Measurements from ENCODE around the gene HERPUD1.

Gene HERPUD1

DNA sequence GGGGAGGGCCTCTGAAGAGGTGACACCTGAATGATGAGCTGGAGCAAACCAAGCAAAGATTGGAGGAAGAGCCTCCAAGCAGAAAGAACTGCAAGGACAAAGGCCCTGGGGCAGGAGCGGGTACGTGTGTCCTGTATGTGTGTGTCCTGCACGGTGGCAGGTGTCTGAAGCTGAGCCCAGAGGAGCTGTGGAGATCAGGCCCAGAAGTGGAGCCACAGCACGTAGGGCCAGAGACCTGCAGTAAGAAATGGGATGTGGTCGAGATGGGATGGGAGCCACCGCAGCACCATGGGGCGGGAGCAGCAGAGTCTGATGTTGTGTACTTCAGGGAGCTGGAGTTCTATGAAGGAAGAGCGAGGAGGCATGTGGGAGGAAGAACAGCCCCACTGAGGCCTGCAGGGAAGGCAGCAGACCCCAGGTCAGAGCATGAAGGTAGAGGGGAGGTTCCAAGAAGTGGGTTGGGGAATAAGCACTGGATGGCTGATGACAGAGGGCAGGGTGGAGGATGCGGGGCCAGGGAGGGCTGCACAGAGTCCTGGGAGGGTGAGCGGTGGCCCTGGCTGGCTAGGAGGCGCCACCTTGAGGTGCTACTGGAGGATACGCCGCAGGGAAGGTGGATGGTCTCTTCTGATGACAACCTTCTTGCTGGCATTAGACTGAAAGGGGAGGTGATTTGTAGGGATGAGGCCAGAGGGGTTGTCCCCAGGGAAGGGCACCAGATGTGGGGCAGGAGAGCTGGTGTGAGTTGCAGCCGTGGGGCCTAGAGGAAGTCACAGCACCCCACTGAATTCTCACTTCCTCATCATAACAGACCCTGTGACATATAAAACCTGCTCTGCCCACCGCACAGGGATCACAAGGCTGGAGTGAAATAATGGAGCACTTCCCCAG, 19.2 kb downstream of the HERPUD1 start:
- in situ Hi-C loops (cut with MboI; ENCODE audit: low sequenced_read_pairs), result loop anchor here (25.0 kb wide), 1 partner anchor 211 kb away; no protein-coding TSS in a partner anchor

DNA sequence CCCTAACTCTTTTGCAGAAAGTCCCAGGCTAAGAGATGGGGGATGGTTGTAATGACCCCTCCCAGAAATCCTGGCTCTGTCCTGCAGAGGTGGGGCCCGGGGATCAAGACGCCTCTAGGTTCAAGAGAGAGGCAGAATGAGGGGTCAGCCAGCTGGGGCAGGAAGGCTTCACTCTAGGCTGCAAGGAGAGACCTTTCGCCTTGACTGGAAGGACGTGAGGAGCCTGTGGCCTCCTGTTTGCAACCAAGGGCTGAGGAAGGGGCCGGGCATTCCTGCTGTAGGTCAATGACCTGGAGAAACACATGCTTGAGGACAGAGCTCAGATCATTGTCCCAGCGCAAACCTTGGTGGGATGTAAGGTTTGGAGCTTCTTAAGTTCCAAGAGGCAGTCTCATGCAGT, 21.1 kb downstream of the HERPUD1 start:
- in situ Hi-C loops (cut with MboI; ENCODE audit: low sequenced_read_pairs), result loop anchor here (25.0 kb wide), 1 partner anchor 209 kb away; no protein-coding TSS in a partner anchor

DNA sequence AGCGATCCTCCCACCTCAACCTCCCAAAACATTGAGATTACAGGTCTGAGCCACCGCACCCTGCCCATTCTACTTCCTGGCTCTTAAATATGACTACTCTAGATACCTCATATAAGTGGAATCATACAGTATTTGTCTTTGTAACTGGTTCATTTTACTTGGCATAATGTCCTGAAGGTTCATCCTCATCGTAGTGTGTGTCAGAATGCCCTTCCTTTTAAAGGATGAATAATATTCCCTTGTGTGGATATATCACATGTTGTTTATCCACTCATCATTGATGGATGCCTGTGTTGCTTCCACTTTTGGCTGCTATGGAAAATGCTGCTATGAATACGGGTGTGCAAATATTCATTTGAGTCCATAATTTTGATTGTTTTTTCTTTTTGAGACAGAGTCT, 24.1 kb downstream of the HERPUD1 start:
- in situ Hi-C loops (cut with MboI; ENCODE audit: low sequenced_read_pairs), result loop anchor here (25.0 kb wide), 1 partner anchor 206 kb away; no protein-coding TSS in a partner anchor

DNA sequence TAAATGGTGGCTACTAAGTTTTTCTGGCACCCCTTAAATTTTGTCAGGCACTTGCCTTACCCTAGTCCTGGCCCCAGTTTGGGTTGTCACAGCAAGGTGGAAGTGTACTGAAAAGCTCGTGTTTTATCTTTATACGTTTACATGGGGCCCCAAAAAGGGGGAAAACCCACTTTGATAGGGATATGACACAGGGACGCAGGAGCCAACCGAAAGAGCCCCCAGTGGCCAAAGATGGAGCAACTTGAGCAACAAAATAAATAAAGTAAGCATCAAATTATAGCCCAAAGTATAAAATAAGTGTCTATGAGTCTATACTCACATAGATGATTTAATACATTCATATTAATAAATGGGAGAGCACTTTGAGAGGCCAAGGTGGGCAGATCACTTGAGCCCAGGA, 24.8 kb downstream of the HERPUD1 start:
- in situ Hi-C loops (cut with MboI; ENCODE audit: low sequenced_read_pairs), result loop anchor here (25.0 kb wide), 1 partner anchor 206 kb away; no protein-coding TSS in a partner anchor

DNA sequence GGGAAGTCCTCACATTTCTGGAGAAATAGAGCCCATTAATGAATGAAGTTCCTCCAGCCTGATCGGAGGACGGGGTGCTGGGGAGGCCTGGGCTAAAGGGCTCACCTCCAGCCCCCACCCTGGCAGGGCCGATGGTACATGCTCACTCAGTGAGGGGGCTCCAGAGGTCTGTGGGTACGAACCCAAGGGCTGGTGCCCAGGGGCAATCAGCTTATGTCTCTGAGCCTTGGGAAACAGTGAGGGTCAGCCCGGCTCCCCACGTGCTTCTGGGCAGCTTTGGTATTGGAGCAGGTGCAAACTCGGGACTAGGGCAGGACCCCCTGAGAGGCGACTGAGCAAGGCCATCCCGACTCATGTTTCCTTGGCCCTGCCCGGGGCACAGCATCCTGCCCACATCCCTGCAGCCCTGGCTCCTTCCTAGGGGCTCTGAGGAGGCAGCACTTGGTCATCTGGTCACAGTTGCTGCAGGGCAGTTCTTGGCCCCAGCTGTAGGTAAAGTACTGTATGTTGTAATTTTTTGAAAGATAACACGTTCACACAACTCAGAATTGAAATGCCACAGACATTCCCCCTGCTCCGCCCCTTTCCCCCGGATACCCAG, 28.8 kb downstream of the HERPUD1 start:
- in situ Hi-C loops (cut with MboI; ENCODE audit: low sequenced_read_pairs), result loop anchor here (25.0 kb wide), 1 partner anchor 202 kb away; no protein-coding TSS in a partner anchor

DNA sequence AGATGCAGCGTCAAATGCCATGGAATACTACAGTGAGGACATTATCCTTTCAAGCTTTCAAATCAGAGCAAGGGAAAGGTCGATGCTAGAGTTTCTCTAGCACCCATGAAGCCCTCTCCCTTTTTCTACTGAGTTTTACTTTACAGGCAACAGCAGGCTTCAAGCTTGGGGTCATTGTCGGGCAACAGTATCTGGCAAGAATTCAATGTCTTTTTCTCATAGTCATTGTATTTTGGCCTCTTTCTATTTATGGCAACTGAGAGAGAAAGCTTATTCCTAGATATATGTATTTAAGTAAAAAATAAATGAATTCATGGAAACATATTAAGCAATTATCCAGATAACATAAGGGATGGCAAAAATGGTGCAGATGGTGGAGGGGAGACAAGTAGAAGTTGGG, 29.4 kb downstream of the HERPUD1 start:
- in situ Hi-C loops (cut with MboI; ENCODE audit: low sequenced_read_pairs), result loop anchor here (25.0 kb wide), 1 partner anchor 201 kb away; no protein-coding TSS in a partner anchor

DNA sequence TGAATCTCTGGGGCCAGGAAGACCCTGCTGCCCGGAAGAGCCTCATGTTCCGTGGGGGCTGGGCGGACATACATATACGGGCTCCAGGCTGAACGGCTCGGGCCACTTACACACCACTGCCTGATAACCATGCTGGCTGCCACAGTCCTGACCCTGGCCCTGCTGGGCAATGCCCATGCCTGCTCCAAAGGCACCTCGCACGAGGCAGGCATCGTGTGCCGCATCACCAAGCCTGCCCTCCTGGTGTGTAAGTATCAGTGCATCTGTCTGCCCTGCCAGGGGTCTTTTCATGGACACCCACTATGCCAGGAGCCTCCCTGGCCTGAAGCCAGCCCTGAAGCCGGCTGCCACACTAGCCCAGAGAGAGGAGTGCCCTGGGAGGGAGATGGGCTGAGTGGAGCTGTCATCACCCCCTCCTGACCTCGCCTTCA, 29.9 kb downstream of the HERPUD1 start, which contains the start of gene CETP:
CETP (plus strand) TSS at position 100 of the 431 bp plus-strand sequence; CDS start at position 130, 30 bp downstream.
- in situ Hi-C loops (cut with MboI; ENCODE audit: low sequenced_read_pairs), result loop anchor here (25.0 kb wide), 1 partner anchor 200 kb away; no protein-coding TSS in a partner anchor

DNA sequence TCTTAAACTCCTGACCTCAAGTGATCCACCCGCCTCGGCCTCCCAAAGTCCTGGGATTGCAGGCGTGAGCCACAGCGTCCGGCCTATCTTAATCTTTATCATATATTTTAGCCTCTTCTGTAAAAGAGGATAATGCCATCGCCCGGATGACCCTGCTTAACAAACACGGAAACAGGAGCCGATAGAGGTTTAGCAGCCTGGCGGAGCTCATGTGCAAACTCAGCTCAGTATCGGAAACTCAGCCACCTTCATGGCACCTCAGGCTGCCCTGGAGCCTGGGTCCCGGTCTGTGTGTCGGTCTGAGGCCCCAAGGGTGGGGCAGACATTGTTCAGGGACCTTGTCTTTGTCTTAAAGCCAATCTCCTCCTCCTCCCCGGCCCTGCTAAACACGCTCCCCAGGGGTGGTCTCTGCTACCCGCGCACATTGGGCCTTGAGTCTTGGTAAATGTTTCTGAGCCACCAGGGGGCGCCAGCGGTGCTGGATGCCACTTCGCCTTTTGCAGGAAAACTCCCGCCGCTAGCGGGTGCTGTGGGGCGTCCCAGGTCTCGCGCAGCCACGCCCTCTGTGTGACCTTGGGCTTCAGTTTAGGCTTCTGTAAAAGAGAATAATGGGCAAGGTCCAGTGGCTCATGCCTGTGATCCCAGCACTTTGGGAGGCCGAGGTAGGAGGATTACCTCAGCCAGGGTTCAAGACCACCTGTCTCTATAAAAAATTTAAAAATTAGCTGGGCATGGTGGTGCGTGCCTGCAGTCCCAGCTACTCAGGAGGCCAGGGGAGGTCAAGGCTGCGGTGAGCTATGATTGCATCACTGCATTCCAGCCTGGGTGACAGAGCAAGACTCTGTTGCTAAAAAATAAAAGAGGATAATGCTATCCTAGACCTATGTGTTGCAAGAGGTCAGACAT, 32.6 kb downstream of the HERPUD1 start:
- in situ Hi-C loops (cut with MboI; ENCODE audit: low sequenced_read_pairs), result loop anchor here (25.0 kb wide), 1 partner anchor 198 kb away; no protein-coding TSS in a partner anchor

DNA sequence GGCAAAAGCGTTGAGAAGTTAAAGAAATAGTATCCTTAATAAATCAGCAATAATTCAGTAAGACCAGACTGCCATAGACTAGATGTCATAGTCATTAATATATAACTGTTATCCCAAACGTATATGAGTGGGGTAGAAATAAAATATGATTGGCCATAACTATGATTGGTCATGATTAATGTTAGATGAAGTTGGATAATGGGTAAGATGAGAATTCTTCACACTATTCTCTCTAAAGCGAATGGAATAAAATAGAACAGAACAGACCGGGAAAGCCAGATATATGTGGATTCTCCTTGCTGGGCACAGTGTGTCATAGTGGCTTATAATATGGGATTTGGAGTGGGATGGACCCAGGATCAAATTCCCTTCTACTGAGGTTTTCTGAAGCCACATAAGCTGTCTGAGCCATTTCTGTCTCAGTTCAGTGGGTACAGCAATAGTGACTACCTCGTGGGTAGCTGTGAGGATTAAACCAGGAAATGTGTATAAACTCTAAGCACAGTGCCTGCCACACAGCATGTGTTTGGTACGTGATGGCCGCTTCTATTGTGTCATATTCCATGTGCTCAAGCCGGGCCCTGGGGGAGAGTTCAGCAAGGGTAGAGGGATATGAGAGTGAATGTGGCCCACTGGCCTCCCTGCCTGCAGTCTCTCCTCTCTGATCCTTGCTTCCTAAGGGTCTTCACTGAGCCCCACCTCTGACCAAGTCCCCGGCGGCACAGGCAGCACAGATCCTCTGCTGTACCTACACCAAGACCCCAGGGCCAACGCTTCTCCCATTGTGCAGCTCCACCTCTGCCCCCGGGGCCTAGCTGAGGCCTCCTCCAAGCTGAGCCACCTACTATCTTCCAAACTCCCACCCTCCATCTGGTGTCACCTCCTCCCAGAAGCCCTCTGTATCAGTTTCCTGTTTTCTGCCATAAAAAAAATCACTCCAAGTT, 33.5 kb downstream of the HERPUD1 start:
- in situ Hi-C loops (cut with MboI; ENCODE audit: low sequenced_read_pairs), result loop anchor here (25.0 kb wide), 1 partner anchor 197 kb away; no protein-coding TSS in a partner anchor

DNA sequence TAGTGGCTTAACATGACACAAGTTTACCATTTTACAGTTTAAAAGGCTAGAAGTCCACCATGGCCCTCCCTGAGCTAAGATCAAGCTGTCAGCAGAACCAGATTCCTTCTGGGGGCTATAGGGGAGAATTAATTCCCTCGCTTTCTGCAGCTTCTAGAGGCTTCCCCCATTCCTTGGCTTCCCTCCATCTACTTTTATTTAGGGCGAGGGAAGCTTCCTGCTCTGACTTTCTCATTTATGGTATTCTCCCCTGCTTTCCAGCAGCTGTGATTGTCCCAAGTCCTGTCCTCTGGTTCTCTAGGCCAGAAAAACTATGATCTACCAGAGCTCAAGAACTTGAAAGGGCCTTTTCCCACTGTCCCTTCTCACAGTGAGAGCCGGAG, 34.1 kb downstream of the HERPUD1 start:
- in situ Hi-C loops (cut with MboI; ENCODE audit: low sequenced_read_pairs), result loop anchor here (25.0 kb wide), 1 partner anchor 196 kb away; no protein-coding TSS in a partner anchor

DNA sequence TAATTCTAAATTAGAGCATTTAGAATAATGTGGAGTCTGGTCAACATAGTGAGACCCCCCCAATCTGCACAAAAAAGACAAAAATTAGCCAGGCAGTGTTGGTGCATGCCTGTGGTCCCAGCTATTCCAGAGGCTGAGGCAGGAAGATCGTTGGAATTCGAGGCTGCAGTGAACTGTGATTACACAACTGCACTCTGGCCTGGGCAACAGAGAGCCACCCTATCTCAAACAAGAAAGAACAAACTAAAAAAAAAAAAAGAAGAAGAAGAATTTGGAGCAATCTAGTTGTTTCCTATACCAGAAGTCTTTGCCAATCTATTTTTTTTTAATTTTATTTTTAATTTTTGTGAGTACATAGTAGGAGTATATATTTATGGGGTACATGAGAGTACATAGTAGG, 35.8 kb downstream of the HERPUD1 start:
- in situ Hi-C loops (cut with MboI; ENCODE audit: low sequenced_read_pairs), result loop anchor here (25.0 kb wide), 1 partner anchor 195 kb away; no protein-coding TSS in a partner anchor

DNA sequence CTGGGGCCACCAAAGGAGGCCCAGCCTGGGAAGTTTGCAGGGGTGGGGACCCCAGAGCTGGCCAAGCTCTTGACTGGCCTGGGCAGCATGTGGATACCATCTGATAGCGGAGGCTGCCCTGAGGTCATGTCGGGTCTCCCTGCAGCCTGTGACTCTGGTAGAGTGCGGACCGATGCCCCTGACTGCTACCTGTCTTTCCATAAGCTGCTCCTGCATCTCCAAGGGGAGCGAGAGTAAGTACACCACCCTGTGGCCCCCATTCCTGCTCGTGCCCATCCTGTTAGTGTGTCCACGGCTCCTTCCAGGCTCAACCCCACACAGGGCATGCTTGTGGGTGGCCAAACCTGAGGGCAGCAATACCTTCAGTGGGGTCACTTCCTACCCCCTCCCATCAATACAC, 37.8 kb downstream of the HERPUD1 start:
- in situ Hi-C loops (cut with MboI; ENCODE audit: low sequenced_read_pairs), result loop anchor here (25.0 kb wide), 1 partner anchor 193 kb away; no protein-coding TSS in a partner anchor

DNA sequence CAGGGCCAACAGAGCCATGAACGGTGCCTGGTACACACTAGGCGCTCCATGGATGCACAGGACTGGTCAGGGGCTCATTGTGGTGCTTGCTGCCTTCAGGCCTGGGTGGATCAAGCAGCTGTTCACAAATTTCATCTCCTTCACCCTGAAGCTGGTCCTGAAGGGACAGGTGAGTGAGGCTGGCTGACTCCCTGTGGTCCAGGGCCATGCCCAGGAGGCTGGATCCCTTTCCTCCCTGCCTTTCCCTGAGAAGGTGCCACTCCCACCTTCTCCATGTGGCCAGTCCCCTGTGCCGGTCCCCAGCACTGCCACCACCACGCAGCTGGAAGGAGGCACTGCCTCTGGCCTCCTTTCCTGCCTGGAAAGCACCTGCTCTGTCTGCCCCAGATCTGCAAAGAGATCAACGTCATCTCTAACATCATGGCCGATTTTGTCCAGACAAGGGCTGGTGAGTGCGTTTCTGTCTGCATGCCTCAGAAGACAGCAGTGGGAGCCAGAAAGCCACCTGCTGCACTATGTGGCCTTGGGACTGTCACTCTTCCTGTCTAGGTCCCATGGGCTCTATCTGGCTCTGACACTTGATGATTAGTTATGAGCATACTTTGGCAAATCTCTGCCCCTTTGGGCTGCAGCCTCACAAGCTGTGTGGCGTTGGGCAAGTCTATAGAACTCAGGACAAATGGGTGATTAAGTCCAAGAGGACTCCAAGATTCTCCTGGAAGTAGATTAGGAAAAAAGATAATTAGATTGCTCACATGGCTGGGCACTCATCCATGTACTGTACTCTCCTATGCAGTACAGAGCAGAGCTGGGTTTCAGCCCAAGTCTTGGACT, 39.2 kb downstream of the HERPUD1 start:
- in situ Hi-C loops (cut with MboI; ENCODE audit: low sequenced_read_pairs), result loop anchor here (25.0 kb wide), 1 partner anchor 191 kb away; no protein-coding TSS in a partner anchor

DNA sequence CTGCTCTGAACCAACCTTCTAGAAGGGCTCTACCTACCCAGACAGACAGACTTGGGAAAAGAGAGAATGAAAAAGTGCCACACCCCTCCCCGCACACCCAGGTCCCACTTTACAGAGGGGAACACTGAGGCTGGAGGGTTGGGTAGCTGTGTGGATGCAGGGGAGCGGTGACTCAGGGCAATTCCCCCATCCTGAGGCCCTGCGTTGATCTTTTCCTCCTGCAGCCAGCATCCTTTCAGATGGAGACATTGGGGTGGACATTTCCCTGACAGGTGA, 39.8 kb downstream of the HERPUD1 start:
- in situ Hi-C loops (cut with MboI; ENCODE audit: low sequenced_read_pairs), result loop anchor here (25.0 kb wide), 1 partner anchor 191 kb away; no protein-coding TSS in a partner anchor

DNA sequence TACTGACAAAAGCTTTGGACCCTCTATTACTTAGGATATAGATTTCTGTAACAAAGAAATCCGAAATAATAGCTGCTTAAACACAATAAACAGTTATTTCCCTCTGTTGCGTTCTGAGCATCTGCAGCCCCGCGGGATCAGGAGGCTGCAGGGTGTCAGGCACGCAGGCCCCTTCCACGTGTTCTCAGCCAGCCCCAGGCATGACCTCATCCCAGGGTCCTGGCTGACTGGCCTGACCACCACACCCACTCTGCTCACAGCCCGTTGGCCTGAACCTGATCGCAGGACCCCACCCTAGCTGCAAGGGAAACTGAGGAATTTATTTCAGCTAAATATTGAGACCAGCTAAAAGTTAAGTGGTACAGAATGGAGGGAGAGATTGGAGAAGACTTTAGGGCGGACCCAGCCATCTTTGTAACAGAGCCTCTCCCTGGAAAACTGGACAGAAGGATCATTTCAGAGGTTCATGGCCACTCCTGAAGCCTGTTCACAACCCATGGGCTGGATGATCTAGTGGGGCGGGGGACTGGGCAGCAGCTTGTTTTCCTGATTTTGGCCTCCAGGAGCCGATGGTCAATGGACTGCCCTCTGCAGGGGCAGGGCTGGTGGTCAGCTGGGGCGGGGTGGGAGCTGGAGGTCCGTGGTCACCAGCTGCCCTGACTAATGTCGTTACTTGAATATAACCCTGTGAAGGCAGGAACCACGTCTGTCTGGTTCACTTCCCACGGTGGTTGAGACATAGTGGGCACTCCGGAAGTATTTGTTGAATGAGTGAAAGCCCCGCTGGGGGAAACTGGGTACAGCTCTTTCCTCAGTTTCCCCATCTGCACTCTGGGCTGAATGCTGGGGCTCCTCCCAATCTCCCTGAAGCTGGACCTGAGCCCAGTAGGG, 40.7 kb downstream of the HERPUD1 start:
- in situ Hi-C loops (cut with MboI; ENCODE audit: low sequenced_read_pairs), result loop anchor here (25.0 kb wide), 1 partner anchor 190 kb away; no protein-coding TSS in a partner anchor

DNA sequence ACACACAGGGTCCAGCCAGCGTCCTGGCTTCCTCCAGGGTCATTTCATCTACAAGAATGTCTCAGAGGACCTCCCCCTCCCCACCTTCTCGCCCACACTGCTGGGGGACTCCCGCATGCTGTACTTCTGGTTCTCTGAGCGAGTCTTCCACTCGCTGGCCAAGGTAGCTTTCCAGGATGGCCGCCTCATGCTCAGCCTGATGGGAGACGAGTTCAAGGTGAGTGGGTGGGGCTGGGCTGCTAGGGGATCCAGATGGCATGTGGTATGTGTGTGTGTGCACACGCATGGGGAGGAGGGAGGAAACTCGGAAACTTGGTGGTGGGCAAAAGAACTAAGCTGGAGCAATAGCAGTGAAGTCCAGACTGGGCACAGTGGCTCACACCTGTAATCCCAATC, 41.4 kb downstream of the HERPUD1 start:
- in situ Hi-C loops (cut with MboI; ENCODE audit: low sequenced_read_pairs), result loop anchor here (25.0 kb wide), 1 partner anchor 189 kb away; no protein-coding TSS in a partner anchor

DNA sequence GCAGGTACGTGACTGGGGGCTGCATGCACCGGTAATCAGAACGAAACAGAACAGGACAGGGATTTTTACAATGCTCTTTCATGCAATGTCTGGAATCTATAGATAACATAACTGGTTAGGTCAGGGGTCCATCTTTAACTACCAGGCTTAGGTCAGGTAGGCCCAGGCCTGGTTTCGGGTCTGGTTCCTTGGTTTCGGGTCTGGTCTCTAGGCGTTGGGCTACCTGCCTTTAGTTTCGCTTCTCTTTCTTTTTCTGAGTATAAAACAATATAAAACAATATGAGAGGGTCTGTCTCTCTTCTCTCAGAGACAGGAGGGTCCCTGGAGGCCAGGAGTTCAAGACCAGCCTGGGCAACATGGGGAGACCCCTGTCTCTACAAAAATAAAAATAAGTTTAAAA, 42.0 kb downstream of the HERPUD1 start:
- in situ Hi-C loops (cut with MboI; ENCODE audit: low sequenced_read_pairs), result loop anchor here (25.0 kb wide), 1 partner anchor 188 kb away; no protein-coding TSS in a partner anchor
